ENCODE data around the gene MRPS25.
"Not testable (repeated sequence)": the region's sequence is repeated elsewhere in the genome, so short reads cannot be mapped to it uniquely, and the experiment has no call there.

Gene MRPS25

DNA sequence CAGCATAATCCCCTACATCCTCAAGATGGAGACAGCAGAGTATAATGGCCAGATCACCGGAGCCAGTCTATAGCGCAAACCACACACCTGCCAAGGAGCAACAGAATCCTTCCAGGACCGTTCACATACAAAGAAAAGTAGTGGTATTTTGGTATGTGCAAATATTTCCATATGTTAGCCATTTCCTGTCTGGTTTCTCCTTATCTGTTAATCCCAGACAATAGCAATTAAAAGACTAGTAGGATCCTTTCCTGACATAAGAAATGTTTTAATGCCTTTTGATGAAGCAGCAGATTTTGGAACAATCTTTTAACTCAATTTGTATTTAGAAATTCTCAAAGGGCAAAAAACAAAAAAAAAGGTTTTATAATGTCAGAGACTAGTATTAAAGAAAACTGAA, 22.2 kb downstream of the MRPS25 start:
- no peak for DNase-seq

GRCh38 chr3:15041950-15042349, 23.2 kb downstream of the MRPS25 start:
- DNase-seq, result no peak

GRCh38 chr3:15040844-15041243, 24.3 kb downstream of the MRPS25 start:
- DNase-seq, result no peak

DNA sequence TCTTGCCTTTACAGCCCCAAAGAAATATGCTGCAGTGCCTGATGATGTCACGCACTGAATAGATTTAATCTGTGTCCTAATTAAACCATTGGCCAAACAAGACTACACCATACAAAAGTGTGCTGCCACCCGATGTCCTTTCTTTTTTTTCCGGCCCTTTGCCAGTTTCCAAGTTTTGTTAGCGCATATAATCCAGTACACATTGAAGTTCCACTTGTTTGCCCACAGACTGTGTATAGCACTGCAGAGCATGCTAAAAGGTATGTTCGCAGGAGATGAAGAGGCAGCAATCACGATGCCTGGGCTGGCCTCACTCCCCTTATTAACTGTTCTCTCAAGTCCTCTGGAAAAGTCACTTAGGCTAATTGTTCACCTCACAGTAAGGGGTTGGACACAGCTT, 26.8 kb downstream of the MRPS25 start:
- no peak for DNase-seq

DNA sequence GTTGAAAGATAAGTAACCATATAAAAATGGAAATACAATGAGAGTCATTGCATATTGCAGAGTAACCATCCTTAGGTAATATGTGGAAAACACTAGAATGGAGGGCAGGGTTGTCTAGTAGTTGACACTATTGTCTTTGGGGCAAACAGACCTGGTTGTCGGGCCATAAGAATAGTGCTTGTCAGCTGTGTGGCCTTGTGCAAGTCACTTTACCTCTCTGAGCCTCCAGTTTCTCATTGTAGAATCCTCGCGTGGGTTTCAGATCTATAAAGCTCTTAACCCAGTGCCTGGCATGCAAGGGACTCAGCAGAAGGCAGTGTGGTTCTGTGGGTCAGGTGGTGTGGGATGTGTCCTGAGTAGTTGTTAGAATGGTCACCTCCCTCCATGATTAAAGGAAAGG, 32.0 kb downstream of the MRPS25 start:
- no peak for DNase-seq

DNA sequence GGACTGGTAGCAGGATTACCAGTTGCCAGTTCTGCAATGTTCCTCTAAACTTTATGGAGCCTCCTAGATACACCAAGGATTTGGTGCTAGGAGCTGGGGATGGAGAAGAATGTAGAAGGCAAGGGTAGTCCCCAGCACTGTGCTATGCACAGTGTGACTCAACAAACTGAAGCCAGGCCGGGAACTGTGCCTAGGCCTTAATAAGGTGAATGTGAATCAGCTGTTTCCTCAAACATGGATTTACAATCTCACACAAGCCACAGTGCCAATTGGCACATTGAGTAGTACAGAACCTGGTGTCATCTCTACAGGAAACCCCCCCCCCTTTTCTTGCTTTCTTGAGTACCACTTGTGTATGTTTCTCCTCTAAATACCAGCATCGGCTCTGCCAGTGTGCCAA, 32.5 kb downstream of the MRPS25 start:
- DNase-seq, result no peak

GRCh38 chr3:15029625-15030024, 35.5 kb downstream of the MRPS25 start:
- DNase-seq, result no peak

DNA sequence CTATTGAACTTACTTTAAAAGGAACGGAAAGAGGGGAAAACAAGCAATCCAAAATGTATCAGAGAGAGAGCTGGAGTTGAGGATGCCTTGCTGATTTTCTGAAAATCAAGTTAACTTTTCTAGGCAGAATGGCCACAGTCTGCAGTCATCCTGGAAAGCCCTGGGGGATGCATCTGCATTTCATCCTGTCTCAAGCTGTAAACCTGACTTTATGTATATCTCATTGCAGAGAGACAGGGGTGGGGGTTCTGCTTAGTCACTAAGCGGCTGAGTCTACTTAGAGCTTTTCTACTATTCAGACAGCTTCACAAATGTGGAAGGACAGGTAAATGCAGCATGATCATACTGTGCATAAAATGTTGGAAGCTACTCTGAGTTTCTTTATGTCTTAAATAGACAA, 41.4 kb downstream of the MRPS25 start:
- no peak for DNase-seq

- no peak for DNase-seq
Observed at GRCh38 chr3:15023249-15023648, 41.9 kb downstream of the MRPS25 start.

DNA sequence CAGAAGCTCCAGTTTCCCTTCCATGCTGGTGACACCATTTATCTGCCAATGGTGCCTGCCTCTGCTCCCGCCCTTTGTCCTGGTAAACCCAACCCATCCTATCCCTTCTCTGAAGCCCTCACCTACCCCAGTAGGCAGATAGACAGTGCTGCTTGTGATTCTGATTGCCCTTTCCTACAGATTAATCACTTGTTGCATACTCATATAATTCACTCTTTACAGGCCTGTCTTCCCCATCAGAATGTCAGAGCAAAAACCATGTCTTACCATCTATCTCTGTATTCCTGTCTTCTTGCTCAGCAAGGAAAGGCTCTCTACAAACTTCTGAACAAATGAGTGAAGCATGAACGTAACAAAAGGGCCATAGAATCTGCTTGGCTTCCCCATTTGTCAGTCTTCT, 47.9 kb downstream of the MRPS25 start:
- DNase-seq, result no peak

DNA sequence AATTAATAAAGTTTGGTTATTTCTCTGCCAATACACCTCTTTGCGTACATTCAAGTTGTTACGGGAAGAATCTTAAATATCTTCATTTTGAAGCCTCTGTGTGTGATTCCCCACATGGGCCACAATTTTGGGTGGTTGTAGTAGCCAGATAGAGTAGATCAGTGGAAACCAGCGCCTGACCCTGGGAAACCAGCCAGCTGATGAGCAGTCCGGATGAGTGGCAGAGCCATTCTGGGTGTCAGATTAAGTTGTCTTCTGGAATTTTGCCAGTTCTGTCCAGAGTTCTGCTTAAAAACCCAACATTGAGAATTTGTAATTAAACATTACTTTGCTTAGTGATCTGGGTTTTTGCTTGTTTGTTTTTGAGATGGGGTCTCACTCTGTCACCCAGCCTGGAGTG, 49.7 kb downstream of the MRPS25 start:
- no peak for DNase-seq

DNA sequence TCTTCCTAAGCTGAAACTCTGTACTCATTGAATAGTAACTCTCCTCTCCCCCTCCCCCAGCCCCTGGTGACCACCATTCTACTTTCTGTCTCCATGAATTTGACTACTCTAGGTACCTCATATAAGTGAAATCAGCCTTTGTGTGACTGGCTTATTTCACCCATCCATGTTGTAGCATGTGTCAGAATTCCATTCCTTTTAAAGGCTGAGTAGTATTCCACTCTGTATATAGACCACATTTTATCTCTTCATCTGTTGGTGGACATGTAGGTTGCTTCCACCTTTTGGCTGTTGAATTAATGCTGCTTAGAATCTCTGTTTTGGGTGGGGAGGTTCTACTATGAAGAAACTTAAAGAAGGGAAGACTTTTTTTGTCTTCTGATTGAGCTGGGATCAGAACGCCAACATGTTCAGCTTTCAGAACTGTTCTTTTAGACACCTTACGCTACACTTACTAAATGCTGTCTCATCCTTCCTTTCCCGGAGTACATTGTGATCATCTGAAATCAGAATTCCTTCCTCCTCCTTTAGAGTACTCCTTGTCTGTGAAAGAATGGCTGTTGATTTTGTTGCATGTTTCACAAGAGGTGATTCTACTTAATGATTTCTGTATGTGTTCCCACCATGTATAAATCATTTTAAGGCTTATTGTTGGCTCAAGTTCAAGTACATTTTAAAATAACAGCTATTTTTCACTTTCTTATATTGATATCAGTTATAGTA, 50.3 kb downstream of the MRPS25 start:
- no peak for DNase-seq

- DNase-seq, result no peak
Observed at GRCh38 chr3:15011174-15011573, 53.9 kb downstream of the MRPS25 start.

DNA sequence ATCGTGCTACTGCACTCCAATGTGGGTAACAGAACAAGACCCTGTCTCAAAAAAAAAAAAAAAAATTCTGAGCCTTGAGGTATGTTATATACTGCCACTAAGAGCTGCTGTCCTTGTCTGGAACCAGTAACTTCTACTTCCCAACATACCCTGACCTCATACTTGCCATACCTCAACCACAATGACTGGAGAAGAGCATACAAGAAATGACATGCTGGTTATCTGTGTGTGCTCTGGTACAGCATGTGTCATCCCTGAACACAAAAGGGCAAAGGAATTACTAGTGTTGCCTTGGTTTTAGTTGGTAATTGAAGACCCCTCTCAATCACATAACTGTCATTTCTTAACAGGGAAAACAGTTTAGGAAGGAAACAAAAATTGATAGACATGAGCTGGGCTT, 54.5 kb downstream of the MRPS25 start:
- DNase-seq, result no peak

- DNase-seq, result no peak
Observed at GRCh38 chr3:15009167-15009566, 55.9 kb downstream of the MRPS25 start.

DNA sequence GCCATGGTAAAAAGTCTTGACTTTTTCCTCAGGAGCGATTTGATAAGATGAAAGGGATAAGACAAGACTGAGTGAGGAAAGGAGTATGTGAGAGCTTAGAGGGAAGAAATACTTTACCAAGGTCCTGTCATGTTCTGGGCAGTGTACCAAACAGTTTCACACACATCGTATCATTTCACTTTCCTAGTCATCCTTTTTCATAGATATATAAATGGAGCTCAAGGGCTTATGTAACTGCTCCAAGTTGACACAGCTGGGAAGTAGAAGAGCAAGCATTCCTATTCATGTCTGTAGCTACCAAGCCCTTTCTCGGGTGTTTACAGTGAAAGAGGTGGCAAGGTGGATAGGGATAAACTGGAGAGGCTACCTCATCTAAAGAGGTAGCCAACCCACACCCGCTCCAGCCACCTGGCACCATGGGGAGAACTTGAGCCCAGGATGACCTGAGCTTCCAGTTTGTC, 57.4 kb downstream of the MRPS25 start:
- DNase-seq, result no peak

GRCh38 chr3:14999182-14999581, 65.9 kb downstream of the MRPS25 start:
- DNase-seq, result not testable (repeated sequence)

All from activated effector memory CD4-positive, alpha-beta T cell treated with anti-CD3 and anti-CD28 coated beads, Interleukin-2, amount 50 U/mL, for 16 hours (primary cell).